Activated CD8-positive, alpha-beta memory T cell treated with anti-CD3 and anti-CD28 coated beads, Interleukin-2, amount 50 U/mL, for 24 hours (primary cell): ENCODE measurements around the gene SHH.
"Not testable (repeated sequence)": the region's sequence is repeated elsewhere in the genome, so short reads cannot be mapped to it uniquely, and the experiment has no call there.

Experiments
- DNase-seq: peaks from one replicate; pipeline ENCODE4 v3.0.0-alpha.2; 2020; ENCODE audit errors: extremely low read depth

Gene SHH

DNA sequence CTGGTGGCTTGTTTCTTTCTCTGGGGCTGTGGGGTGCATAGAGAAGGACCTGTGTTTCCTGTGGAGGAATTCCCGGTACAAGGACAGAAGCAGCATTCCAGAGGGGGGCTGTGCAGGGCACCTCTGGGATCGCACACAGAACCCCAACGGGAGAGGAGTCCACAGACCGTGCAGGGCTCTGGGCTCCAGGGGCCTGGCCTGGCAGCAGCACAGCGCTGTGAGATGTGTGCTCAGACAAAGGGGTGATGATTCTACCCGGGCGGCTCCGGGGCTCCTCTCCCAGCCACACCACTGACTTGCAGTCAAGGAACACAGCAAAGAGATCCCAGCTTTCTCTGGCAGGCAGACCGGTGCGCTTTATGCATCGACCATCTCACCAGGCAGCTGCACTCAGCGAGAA is 6.9 kb upstream of the SHH start:
- no peak for DNase-seq

DNA sequence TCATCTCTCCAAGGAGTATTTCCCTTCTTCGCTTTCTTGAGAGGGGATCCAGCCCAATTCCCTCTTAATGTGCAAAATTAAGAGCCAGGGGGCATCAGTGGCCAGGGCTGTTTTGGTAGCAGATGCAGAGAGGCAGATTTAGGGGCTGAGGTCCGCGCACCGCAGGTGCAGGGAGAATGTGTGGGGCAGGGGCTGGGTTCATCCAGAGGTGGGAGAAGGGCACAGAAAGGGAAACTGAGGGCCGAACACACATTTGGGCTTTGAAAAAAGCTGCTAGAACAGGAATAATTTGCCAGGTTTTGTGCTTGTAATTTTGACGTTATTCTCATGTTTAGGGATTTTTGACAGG is 6.5 kb upstream of the SHH start:
- DNase-seq = no peak

DNA sequence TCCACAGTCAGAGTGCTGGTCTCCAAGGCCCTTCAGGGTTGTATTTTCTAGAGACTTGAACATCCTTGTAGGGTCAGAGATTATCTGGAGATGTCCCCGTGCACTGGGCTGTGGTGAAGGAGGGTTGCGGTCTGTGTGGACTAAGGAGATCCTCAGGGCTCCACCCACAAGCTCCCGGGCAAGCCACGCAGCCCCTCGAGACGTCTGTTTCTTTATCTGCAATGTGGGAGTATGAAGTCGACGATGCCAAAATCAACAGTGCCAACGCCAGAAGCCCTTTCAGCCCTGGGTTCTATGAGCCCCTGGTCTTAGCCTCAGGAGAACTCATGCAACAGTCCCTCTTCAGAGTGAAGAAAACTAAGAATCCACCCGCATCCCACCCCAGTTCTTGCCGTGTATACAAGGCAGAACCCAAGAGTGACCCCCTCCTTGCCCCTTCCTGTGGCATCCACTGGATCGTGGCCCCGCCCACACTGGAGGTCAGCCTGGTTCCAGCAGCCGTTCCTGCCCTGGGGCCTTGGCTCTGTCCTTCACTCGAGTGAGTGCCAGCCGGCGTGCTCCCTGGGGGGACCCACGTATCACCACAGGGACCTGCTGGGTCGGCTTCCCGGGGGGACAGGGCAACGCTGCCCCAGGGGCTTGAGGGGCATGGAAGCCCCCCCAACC is 6.0 kb upstream of the SHH start:
- DNase-seq = no peak

DNA sequence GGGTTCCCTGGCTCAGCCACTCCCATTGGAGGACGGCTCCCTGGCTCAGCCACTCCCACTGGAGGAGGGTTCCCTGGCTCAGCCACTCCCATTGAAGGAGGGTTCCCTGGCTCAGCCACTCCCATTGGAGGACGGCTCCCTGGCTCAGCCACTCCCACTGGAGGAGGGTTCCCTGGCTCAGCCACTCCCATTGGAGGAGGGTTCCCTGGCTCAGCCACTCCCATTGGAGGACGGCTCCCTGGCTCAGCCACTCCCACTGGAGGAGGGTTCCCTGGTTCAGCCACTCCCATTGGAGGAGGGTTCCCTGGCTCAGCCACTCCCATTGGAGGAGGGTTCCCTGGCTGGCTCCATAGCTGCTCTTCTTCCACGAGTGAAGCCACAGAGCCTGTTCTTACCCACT is 5.3 kb upstream of the SHH start:
- not testable (repeated sequence) for DNase-seq

DNA sequence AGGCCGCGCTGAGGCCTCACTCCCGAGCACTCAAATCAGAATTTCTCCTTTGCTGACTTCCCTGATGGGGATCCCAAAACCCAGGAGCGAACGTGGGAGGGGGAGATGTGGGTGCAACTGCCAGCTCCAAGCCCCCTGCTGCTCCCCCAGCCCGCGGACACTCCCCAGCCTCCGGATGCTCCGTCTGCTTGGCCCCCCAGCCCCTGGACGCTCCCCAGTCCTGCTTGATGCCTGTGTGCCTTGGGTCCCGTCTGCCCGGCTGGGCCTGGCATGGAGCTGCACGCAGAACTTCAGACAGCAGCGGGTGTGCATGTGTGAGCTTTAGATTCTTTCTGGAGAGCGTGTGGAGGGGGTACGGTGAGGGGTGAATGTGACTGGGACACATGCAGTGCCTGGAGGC is 4.7 kb upstream of the SHH start:
- no peak for DNase-seq

DNA sequence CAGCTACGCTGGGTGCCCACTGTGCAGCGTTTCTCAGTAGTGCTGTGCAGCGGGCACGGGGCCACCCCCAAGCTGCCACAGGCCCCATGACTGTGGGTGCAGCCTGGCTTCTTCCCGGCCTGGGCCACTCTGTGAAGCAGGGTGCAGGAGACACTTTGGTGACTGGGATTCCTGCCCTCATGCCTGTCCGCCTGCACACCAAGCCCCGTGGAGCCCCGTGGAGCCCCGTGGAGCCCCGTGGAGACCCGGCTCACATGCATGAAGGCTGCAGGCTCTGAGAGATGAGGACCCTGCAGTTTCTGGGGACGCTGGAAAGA is 3.9 kb upstream of the SHH start:
- no peak for DNase-seq

DNA sequence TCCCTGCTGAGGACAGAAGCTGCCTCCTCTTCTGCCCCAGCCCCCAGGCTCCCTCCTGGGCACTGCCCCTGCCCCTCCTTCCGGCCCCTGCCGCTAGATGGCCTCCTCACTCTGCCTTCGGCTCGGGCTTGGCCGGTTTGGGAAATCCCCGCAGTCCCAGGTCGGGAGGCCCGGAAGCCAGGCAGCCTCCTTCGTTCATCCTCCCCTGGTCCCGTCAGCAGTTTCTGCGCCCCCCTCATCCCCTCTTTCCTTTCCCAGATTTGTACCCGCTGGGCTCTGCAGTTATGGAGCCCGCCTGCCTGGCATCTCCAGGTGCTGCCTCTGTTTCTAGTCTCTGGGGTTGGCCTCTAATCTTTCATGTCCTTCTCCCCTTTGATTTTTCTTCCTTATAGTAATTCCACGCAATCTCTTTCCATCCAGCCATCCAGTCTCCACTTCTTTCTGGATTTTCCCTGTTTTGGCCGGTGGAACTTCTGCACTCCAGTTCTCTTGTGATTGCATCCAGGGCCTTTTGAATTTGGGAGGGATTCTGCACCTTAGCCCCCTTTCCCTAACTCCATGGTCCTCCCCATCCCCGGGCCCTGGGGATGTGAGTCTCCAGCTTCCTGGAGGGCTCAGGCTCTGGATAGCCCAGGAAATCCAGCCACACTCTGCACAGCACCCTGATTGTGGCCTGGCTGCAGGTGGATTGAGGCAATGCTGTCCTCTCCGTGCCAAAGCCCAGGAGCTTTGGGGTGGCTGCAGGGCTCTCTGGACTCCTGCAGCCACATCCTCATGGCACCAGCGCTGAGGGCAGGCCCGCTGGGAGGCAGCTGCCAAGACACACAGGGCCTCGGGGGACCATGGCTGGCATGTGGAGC is 3.3 kb upstream of the SHH start:
- peak; percentile 39 for DNase-seq

DNA sequence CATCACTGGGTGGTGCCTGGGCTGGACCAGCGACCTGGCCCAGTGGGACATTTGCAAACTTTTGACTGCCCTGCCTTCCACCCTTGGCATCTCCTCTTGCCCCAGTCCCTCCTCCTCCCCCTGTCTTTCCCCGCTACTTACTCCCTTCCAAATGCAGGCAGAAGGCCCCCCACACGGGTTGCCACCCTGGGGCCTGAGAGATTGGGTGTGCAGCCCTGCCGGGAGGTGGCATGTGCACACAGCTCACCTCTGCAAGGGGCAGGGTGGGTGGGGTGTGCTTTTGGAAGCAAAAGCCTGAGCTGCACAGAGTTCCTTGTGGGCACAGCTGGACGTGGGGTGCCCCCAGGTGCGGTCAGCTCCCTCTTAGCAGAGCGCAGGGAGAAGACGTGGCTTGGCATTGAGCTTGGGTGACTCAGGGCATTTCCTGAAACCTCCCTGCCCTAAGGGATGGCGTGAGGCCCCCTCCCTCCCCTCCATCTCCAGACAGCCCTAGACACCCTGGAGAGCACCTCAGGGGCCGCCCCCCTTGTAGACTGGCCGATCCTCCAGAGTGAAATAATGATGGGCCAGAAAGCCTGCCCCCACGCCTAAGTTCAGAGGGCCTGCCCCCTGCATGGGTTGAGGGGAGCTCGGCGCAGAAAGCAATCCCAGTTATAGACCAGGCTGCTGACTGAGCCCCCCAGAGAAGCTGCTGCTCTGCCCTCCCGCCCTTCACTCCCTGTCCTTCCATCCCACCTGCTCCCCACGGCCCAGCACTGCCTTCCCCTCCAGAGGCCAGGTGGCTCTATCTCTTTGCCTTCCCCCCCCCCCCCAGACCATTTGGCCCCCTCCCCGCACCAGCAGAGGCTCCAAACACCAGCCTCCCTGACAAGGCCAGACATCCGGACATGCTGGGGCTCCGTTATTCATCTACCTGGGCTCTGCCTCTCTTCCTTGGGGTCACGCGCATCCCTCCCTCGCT is 2.3 kb upstream of the SHH start:
- no peak for DNase-seq

DNA sequence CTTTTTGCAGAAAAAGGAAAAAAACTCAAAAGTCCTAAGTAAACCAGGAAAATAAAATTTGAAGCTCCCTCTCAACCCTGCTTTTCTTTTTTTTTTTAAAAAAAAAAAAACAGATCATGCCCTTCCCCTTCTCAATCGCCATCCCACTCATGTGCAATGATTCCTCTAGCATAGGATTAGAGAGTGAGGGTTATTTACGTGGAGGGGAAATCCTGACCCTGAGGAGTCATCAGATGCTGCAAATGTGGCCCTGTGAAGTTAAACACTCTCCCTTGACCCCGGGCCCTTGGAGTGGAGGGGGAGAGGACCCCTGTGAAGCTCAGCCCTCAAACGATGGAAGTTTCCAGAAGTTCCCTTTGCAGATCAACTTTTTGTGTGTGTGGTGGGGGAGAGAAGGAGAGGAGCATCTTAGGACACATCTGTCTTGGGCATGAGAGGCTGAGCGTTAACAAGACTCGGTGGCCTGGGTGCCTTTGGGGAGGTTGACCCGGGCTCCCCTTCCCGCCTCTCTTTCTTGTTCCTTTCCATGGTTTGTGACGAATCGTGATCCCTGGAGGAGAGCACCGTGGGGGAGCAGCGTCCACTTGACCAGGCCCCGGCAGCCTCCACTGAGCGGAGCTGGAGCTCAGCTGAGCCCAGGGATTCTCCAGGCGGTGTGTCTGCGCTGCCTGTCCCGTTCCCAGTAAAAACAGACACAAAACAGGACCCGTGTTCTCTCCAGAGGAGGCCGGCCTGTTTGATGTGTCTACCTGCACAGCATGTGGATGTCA is 1.5 kb upstream of the SHH start:
- DNase-seq = no peak

DNA sequence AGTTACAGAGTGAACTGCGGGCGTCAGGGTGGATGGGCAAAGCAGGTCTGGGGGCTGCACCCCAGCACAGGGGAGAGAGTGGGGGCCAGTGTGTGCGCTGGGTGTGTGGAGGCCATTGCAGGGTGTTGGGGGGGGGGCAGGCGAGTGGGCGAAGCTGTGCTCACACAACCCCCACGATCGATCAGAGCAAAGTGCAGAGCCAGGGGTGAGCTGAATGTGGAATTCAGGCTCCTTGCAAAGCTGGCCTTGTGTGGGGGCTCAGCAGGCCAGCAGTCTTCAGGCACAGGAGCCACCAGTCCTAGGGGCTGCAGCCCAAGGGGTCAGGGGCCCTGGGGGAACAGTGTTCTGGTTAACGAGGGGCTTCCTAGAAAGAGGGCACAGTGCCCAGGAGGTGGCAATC is 862 bp upstream of the SHH start:
- DNase-seq = no peak

DNA sequence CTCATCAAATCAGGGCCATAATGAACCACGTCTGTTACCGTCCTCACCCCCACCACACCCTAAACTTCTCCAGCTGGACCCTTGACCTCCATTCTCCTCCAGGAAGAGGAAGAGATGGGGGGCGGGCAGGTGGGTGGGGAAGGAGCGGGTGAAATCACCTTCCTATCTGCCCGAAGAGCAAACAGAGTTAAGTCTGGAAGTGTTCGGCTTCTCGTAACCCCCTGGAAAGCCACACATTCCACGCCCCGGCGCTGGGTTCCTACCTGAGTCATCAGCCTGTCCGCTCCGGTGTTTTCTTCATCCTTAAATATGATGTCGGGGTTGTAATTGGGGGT is 736 bp downstream of the SHH start:
- no peak for DNase-seq

DNA sequence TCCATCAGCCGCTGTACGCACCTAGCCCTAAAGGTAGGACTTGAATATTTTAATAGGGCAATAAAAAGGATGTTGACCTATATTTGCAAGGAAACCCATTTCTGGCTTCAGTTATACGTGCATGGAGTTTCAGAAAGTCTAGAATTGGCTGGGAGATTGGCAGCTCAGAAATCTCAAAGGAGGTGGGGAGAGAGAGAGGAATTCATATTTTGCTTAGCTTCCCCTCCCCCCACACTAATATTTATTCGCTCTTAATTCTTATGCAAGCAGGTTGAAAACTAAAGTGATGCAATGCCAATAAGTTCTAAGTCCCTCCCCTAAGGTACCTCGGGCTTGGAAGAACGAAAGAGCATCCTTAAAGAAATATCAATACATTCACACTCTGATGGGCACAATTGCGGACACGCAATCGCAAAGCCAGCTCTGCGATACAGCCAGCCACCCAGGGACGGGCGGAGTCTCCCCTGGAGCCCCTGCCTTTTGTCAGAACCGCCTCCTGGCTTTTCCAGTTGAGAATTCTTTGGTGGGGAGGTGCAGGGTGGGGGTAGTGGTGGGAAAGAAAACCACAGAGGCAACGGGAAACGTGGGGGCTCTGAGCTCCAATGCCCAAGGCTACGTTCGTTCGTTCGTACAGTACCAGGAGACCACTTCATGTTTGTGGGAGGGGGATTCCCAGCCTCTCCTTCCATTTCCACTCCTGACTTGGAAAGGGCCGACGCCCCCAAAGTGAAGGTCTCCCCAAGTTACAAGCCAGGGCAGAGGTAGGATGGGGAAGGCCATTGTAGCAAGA is 1.3 kb downstream of the SHH start:
- no peak for DNase-seq

DNA sequence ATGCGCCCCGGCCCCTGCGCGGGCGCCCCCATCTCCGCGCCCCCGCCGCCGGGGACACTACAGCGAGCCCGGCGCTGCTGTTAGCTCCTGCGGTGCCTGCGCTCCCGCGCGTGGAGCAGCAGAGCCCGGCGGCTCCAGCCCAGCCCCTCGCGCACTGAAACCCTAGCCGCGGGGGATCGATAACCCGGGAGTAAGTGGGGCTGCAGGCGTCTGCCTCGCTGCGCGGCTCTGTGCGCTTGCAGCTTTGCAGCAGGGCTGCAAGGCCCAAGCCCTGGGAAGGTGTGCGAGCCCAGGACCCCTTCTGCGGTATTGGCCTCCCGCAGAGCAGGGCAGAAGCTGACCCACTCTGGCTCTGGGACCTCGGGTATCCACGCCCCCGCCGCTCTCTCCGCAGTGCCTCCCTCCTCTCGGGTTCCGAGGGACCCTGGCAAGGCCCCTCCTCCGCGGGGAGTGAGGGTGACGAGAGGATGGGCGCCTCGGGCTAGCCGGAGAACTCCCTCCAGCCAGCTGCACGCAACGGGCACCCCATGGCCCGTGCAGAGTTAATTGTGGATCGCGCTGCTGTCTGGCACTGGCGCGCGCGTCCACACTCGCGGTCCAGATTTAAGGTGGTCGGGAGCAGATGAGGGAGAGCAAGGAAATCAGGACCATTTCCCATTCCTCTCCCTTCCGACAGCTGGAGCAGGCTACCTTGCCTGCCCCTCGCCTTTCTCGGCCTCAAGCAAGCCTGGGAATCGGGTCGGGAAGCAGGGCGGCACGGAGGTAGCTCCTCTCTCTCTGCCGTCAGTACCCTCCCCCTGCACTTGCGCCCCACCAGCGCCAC is 2.1 kb downstream of the SHH start:
- no peak for DNase-seq

DNA sequence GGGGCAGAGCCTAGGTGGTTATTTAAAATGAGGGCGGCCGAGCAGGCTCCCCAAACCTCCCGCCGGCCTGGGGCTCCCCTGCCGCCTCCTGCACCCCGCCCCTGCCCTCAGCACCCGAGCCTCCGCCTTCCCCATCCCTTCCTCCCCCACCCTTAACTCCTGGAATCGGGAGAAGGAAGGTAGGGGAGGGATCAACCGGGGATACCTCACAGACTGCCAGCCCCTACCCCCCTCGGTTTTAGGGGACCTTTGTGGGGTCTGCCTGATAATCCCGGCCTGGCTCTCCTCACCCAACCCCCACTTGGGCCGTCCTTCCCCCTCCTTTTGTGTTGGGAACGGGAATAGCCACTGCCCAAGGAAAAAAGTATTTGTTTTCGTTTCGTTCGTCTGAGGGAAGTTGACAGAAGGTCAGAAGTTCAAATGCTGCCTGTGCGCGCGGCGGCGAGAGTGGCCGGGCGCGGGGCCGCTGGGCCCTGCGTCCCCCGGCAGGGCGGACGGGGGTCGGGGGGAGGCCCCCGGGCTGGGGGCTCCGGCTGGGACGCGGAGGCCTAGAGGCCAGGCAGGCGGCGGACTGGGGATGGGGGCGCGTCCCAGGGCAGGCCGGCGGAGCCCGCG is 2.8 kb downstream of the SHH start:
- DNase-seq = no peak

DNA sequence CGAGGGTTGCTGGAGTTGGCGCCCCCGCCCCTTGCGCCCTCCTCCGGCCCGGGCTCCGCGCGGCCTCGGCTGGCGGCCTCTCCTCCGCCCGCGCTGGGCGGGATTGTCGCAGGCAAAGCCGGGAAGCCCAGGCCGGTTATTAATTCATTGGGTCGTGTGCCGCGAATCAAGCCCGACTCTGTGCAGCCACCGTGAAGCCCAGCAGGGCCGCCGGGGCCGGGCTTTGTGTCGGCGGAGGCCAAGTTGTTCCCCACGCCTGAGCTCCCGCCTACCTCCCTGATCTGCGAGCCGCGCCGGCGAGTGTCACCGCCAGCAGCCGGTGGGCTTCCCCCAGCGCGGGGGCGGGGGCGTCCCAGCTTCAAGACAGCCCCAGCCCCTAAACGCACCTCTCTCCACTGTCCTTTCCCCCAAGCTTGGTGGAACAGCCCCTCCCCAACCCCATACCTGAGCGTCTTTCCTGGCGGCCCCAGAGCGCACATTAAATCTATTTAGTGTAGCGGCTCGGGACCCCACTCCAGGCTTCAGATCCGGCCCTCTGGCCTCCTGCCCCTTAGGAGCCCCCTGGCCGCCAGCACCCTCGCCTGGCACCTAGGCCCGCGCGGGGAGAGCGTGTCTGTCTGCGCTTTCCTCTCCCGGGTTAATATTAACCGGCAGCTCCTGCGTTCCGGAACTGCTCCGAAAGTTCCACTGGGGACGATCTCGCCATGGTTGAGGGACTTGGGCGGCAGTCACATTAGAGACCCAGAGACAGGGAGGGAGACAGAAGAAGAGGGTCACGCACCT is 3.5 kb downstream of the SHH start:
- no peak for DNase-seq

DNA sequence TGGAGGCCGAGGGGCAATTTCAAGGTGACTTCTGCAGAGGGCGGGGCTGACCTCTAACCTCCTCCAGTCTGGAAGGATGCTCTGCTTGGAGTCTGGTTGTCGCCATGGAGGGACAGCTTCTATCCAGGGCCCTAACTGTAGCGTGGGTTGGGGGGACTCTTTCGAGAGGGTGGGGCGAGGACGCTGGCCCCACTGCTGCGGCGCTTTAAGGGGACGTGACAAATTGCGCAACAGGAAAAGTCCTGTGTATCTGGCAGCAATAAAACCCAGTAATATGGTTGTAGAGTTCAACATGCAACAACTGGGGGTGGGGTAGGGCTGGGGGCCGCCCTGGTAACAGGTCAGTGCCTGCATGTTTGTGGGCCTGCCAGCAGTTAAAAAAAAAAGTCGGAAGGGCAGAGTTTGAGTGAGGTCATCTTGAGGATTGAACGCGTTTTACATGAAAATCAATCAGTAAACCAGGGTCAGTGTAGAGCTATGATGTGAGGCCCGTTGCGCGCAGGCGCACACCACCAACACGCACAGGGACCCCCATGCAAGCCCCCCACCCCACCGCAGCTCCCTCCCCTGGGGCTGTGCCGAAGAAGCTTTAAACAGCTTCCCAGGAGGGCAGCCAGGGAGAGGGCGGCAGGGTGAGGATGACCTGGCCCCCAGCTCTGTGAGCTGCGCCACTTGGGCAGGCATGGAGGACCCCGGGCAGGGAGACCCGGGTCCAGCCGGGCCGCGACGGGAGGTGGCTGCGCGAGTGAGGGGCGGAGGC is 4.3 kb downstream of the SHH start:
- no peak for DNase-seq

DNA sequence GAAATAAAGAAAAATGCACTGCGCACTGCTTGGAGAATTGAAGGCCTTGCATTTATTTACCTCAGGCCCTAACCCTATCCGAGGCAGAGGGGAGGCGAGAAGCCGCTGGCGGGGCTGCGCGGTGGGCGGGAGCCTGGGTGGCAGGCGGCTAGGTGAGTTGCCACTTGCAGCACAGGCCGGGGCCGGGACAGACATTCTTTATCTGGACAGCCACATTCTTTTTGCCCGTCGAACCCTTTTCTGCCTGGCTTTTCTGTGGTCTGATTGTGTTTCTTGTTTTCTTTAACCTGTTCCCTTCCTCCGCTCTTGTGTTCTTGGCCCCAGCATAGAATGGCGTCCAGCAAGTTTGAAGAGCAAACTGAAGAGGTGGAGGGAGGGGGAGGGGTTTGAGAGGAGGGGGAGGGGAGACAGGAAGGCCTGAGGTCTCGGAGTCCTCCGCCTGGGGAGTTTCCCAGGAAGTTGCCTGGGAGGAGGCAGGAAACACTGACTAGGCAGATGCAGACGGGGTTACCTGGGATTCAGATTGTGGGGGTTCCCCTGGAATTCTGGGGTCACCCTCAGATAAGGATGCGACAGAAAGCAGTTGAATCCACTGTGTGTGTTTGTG is 5.1 kb downstream of the SHH start:
- DNase-seq = no peak
